Activated CD4-positive, alpha-beta T cell treated with anti-CD3 and anti-CD28 coated beads for 24 hours (primary cell): ENCODE measurements around the gene HGF.

ENCODE experiments used
- DNase-seq, 2 donors: peaks; one replicate each; pipeline ENCODE4 v3.0.0-alpha.2; 2020; ENCODE audit warnings: low read depth in 2 of 2

HGF gene

GRCh38 chr7:81719865-81720264 is 50.0 kb downstream of the HGF start:
- no peak for DNase-seq

DNA sequence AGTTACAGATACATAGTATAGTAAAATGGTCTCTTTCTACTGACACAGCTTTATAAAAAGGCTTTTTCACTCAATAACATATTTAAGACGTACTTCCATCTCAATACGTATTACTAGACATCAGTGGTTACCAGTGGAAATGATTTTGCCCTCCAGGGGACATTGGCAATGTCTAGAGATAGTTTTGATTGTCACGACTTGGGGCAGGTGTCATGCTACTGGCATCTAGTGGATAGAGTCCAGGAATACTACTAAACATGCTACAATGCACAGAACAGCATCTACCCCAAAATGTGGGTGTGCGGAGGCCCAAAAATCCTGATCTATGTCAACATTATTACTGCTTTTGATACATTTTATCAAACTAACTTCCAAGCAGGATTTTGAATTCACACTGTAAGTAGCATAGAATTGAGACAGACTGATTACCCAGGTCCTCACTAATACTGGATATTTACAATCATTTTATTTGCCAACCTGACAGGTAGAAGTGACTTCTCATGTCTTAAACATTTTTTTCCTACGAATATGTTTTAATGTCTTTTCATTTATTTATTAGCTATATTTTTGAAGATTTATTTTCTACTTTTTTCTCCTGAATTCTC is 53.8 kb downstream of the HGF start:
- DNase-seq, result no peak

- DNase-seq, result no peak
These were observed 55.5 kb downstream of the HGF start for GRCh38 chr7:81714306-81714705.

GRCh38 chr7:81710751-81711150 is 59.1 kb downstream of the HGF start:
- DNase-seq, result no peak

DNA sequence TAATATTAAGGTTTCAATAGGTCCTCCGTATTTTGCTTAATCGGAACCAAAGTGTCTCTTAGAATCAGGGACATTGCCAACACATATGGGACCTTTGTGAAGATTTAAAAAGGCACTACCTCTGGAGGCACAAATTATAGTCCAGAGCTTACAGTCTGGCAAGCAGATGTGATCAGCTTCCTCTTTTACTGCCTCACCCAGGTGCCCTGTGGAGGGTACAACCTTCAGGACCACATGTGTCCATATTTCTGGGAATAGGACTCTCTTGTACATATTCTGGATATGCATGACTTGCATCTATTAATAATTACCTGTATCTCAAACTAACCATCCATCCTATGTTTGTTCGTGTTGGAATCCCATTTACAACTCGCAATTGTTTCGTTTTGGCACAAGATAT is 60.0 kb downstream of the HGF start:
- DNase-seq, result no peak

DNA sequence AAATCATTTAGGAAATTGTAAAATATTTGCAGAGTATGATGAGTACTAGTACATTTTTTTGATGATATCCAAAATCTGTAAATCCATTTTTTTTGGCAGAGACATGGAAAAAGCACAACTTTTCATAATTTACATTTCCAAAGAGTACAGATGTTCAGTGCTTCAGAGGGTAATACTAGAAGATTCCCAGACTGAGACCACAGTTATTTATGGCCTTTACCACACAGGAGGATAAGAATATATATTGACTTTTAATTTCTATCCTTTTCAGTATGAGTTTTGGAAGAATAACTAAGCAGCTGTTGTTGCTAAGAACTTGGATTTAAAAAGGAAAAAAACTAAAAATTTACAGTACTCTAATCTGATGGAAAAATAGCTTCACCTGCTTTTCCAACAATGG is 61.9 kb downstream of the HGF start:
- DNase-seq, result no peak

GRCh38 chr7:81707196-81707595 is 62.7 kb downstream of the HGF start:
- no peak for DNase-seq

DNA sequence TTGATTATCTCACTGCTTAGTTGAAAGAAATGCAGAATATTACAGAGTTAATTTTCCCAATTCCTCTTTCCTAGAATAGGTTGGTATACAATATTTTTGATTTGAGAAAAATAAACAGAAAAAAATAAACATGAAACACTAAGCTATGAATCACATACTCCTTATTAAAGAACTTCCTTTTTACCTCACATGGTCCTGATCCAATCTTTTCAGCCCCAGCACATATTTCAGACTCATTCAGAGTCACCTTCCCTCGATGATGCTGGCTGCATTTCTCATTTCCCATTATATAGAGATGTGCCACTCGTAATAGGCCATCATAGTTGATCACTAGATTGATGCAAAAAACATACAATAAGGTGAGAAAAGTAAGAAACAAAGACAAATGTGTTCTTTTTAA is 64.6 kb downstream of the HGF start:
- DNase-seq, result no peak

GRCh38 chr7:81704595-81704994 is 65.3 kb downstream of the HGF start:
- no peak for DNase-seq

DNA sequence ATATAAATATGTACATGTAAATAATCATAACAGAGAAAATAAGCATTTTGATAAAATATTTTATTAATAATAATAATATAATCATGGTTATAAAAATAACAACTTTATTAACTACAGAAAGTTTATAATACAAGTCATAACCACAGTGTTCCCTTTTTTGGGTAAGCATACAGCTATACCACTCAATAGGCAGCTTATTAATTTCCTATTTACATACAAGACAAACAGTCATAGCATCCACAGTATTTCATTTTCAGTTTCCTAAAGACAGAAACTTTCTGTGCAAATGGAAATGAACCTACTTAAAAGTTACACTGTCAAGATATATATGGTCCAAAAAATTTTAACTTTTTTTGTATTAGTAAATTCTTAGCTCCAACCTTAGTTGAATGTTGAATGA is 70.9 kb downstream of the HGF start:
- DNase-seq, result no peak

- DNase-seq, result no peak
These were observed 75.1 kb downstream of the HGF start for GRCh38 chr7:81694711-81695110.

DNA sequence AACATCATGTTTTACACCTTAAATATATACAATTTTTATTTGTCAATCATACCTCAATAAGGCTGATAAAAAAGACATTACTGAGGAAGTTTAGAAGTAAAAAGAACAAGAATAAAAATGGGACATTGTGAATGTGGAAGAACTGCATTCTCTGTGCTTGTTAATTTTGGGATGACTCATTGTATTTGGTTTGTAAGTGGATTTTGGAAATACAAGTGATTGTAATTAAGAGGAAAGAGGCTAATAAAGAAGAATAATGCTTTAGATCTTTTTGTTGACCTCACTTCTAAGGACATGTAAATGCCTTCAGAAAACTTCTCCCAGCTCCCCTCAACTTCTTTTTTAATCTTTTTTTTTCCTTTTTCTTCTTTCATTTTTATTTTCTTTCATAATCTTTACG is 76.0 kb downstream of the HGF start:
- no peak for DNase-seq

DNA sequence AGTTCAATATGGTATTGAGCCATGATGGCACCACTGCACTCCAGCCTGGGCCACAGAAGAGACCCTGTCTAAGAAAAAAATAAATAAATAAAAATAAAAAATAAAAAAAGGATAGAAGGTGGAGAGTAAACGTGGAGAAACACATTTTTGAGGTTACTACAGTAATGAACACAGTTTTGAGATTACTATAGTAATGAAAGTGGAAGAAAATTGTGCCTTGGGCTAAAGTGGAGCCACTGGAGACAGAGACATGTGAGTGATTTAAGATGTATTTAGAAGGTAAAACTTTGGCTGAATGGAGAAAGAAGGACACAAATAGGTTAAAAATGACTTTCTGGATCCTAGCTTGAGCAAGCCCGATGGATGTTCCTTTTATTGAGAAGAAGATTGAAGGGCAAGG is 76.8 kb downstream of the HGF start:
- DNase-seq, result no peak

DNA sequence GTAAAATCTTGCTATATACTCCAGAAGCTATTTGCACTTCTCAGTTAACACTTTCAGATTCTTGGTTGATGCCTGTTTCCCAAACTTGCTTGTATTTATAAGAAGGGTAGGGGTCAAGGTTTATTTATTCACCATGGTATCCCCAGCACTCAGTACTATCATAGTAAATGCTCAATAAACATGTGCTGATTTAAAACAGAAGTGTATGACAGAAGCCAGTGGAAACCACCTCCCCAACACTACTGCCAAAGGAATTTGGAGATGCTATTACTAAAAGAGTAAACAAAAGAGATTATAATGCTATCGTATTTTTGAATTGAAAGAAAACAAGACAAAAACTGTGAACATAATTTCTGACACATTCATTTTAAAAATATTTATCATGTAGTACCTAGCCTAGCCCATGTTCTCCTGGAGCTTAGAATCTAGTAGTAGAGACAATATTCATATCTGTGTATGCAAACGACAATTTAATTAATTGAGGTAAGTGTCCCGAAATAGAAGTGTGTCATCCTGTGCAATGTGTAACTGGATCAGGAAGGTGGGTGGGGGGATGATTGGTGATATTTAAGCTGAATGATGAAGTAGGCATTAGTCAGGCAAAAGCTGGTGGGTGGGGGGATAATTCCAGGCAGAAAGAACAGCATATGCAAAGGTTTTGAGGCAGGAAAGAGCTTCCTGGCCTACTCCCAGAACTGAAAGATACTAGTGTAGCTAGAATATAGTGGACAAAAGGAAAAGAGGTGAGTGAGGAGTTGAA is 77.5 kb downstream of the HGF start:
- DNase-seq, result no peak

DNA sequence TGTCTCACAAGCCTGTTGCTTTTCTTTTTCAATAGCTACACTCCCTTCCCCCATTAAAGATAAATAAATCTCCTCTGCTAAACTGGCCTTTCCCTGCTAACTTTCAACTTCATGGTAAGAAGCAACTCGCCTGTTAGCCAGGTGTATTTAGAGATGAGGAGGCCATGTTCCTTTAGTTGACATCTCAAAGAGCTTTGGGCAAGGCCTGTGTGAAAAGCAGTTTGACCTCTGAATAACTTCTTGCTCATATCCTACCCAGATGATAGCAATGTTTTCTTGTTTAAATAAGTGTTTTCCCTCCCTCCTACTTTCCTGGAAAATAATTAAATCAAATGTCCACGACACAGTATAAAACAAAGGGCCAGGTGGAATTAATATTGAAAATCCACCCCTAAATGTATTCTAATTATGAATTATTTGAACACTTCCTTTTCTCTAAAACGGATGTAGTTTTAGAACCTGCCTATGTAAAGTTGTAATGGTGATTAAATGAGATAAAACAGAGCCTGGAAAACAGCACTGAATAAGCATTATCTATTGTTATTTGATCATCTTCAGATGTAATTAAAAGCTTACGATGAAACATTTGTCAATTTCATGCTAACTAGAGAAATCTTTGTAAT is 78.5 kb downstream of the HGF start:
- no peak for DNase-seq

DNA sequence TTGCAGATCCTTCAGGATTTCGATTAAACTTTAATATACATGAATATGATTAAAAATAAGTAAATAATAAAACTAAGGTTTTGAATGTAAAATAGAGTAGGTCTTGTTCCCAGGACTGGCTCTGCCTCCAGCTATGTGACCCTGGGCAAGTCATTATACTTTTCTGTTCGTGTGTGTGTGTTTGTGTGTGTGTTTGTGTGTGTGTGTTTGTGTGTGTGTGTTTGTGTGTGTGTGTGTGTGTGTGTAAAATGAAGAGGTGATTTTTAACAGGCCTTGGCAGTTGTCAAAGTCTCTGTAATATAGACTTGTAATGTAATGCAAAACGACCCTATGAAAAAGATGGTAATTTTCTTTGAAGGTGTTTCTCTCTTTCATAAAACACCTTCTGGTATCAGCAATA is 79.2 kb downstream of the HGF start:
- no peak for DNase-seq

DNA sequence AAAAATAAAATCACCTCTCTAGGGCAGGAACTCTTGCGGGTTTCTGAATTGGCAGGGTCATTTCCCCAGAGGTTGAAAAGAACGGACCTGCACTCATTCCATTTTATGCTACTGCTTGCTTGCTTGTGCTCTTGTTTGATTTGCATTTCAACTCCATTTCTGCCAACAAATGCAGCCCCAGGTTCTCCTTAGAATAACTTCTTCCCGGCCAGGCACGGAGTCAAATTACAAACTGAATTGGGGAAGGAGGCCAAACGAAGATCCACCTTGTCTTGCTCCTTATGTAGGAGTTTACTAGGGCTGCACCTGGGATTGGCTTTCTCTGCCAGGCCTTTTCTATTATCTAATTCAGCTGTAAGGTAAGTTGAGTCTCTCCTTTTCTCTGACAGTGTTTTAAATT is 79.6 kb downstream of the HGF start:
- no peak for DNase-seq

- no peak for DNase-seq
These were observed 81.0 kb downstream of the HGF start for GRCh38 chr7:81688622-81689411.

DNA sequence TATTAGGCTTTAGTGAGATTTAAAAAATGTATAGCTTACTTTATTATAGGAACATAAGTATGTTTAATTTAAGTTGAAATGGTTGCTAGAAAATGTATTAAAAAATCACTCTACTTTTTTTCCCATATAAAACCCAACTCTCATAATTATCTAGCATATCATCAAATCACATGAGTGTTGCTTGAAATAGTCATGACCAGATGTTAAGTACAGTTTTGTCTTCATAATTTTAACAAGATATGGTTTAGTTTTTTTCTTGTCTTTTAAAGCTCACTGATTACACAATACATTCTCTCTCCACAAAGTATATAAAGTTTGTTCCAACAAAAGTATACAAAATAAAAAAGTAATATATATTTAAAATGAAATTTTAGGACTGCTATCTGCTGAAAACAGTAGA is 82.8 kb downstream of the HGF start:
- DNase-seq, result no peak

DNA sequence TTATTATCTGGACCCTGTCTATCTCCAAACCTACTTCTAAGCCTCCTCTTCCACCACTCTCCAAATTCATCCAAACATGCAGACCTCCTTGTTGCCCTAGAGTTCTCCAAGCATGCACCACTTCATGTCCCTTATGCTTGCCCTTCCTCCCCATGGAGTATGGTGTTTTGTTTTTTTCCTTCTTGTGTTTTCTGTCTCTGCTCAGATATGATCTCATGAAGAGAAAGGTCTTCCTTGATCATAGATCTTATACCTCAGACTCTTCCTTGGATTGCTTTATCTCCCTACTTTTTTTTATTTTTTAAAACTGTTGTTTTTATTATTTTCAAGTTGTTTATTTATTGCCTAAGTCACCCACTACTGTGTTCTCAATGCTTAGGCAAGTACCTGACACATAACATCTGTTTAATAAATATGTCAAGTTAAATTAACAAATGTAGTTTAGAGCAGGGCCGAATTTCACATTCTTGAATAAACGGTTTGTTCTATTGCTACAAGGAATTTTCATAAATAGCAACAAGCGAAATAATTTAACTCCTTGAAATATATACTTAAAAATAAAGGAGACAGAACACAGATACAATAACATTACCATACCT is 84.5 kb downstream of the HGF start:
- DNase-seq, result no peak

DNA sequence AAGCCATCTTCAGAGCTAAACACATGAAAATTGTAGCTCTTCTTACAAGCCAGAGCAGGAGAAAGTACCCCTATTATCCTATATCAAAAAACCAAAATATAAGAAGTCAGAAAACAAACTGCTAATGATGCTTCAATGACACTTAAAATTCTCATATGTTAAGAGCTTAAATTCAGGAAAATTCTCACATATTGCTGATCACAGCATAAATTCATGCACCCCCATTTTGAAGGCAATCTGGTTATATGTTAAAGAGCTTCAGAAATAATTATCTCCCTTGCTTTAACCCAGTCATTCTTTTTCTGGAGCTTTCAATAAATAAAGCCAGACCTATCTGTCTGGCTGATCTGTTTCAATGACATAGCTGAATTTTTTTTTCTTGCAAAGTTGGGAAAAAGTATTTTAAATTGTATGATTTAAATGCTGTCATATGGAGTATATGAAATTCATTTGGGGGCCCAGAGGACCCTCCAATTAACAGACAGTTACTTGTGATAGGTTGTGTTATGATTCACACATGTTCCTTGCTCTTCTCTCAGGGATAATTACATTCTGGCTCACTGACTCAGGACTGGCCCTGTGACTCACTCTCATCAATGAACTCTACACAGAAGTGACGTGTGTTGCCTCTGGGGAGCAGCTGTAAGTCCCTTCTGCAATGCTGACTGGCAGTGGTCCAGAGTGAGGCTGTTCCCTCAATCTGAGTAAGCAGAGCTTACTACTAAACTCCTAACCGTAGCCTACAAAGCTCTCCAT is 85.2 kb downstream of the HGF start:
- DNase-seq, result no peak
